Measurements from ENCODE around the gene LILRB3.

The LILRB3 gene

GRCh38 chr19:54169149-54169740, 53.6 kb downstream of the LILRB3 start:
- in situ Hi-C loops (cut with HindIII; ENCODE audit: low sequenced_read_pairs) = no loop called here

DNA sequence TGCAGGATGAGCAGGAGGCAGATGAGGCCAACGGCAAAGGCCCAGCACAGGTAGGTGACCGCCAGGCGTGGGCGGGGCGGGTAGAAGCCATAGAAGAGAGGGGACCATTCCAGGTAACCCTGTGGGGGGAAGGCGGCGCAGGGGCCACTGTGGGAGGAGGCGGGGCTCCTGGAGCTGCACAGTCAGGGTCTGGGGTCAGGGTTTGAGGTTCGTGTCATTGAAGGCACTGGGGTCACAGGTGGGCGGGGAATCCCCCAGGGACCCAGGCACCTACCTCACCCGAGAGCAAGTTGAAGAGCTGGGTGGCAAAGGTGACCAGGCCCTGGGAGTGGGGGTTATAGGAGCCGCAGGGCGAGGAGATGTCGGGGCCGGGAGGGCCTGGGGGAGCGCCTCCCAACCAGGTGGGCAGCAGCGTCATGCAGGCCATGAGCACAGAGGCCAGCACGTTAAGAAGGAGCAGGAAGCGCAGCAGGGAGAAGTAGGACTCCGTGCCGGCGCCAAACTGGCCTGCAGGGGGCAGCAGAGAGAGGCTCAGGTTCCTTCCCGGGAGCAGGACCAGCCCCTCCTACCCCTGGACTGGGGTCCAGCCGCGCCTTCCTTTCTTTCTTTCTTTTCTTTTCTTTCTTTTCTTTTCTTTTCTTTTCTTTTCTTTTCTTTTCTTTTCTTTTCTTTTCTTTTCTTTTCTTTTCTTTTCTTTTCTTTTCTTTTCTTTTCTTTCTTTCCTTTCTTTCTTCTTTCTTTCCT, 54.5 kb downstream of the LILRB3 start:
- in situ Hi-C loops (cut with HindIII; ENCODE audit: low sequenced_read_pairs) = no loop called here

All from endothelial cell of hepatic sinusoid (primary cell).